Liver (tissue), 9 donors: ENCODE results near the gene OCA2. TPM values are rescaled to one million over a fixed set of nuclear protein-coding genes. Genes with fewer than 3 reads are reported as not detected.

Experiments
- DNase-seq: peaks from one replicate; pipeline ENCODE4 v3.0.0-alpha.2; 2017; ENCODE audit warnings: low spot score
- H3K27ac ChIP-seq, 2 donors: one replicate each; pipeline ENCODE4 v1.7.0; 2013; ENCODE audit warnings: inconsistent platforms in 2 of 2, low read length in 2 of 2, control low read depth in 1 of 2, low read depth in 1 of 2, mild to moderate bottlenecking in 1 of 2
- H3K27me3 ChIP-seq, 4 donors: one replicate each; pipeline versions ENCODE4 v1.6.1 to v1.7.0; 2013; ENCODE audit warnings: low read length in 3 of 4, inconsistent platforms in 1 of 4, mild to moderate bottlenecking in 1 of 4, moderate library complexity in 1 of 4; ENCODE audit not compliant: control insufficient read depth in 4 of 4, insufficient read depth in 4 of 4
- H3K36me3 ChIP-seq, 4 donors: one replicate each; pipeline versions ENCODE4 v1.6.1 to v1.7.0; 2013; ENCODE audit warnings: low read length in 3 of 4, mild to moderate bottlenecking in 3 of 4, low read depth in 1 of 4, moderate library complexity in 1 of 4; ENCODE audit not compliant: control insufficient read depth in 4 of 4, insufficient read depth in 3 of 4
- H3K4me1 ChIP-seq, 4 donors: one replicate each; pipeline versions ENCODE4 v1.6.1 to v1.7.0; 2013; ENCODE audit warnings: low read length in 3 of 4, mild to moderate bottlenecking in 3 of 4, moderate library complexity in 1 of 4; ENCODE audit not compliant: control insufficient read depth in 4 of 4, insufficient read depth in 4 of 4
- H3K4me3 ChIP-seq, 3 donors: one replicate each; pipeline versions ENCODE4 v1.6.1 to v1.7.0; 2013; ENCODE audit warnings: low read length in 3 of 3, control low read depth in 1 of 3, low read depth in 1 of 3, mild to moderate bottlenecking in 1 of 3
- H3K9ac ChIP-seq, 2 donors: one replicate each; pipeline ENCODE4 v1.7.0; 2013; ENCODE audit warnings: low read length in 2 of 2, mild to moderate bottlenecking in 2 of 2, moderate library complexity in 2 of 2, control low read depth in 1 of 2, low read depth in 1 of 2
- H3K9me3 ChIP-seq, 4 donors: one replicate each; pipeline versions ENCODE4 v1.6.1 to v1.7.0; 2013; ENCODE audit warnings: low read length in 3 of 4; ENCODE audit not compliant: control insufficient read depth in 4 of 4
- EGR1 ChIP-seq, 2 donors: IDR thresholded peaks; 2 replicates each; pipeline ENCODE4 v1.6.1; 2016 to 2018; ENCODE audit warnings: antibody characterized with exemption in 2 of 2, low read depth in 2 of 2
- FOXA1 ChIP-seq: IDR thresholded peaks from 2 replicates; pipeline ENCODE4 v1.6.1; 2016; ENCODE audit warnings: antibody characterized with exemption
- HNF4A ChIP-seq, 2 donors: conservative IDR thresholded peaks; 2 replicates each; pipeline ENCODE4 v1.6.1; 2016; ENCODE audit warnings: antibody characterized with exemption in 2 of 2, mild to moderate bottlenecking in 2 of 2
- HNF4G ChIP-seq: IDR thresholded peaks from 2 replicates; pipeline ENCODE4 v1.6.1; 2016; ENCODE audit warnings: antibody characterized with exemption
- RAD21 ChIP-seq, 2 donors: IDR thresholded peaks; 2 replicates each; pipeline ENCODE4 v1.6.1; 2016; ENCODE audit warnings: antibody characterized with exemption in 2 of 2, mild to moderate bottlenecking in 2 of 2
- RXRA ChIP-seq, 2 donors: IDR thresholded peaks; 2 replicates each; pipeline ENCODE4 v1.6.1; 2017 to 2018; ENCODE audit warnings: antibody characterized with exemption in 2 of 2, mild to moderate bottlenecking in 1 of 2
- SP1 ChIP-seq: IDR thresholded peaks from 2 replicates; pipeline ENCODE4 v1.6.1; 2018; ENCODE audit warnings: antibody characterized with exemption, mild to moderate bottlenecking
- TAF1 ChIP-seq: conservative IDR thresholded peaks from 2 replicates; pipeline ENCODE4 v1.6.1; 2016; ENCODE audit warnings: antibody characterized with exemption, mild to moderate bottlenecking
- YY1 ChIP-seq: IDR thresholded peaks from 2 replicates; pipeline ENCODE4 v1.6.1; 2016; ENCODE audit warnings: antibody characterized with exemption, mild to moderate bottlenecking
- WGBS: extraction: QIAGEN DNeasy Blood & Tissue Kit; methylation state at CpG from one replicate; pipeline ENCODE4 v1.1.7; 2013; 5-methylcytosine and 5-hydroxymethylcytosine counted together
- polyA plus RNA-seq, 2 donors: library from polyadenylated mRNA; stranded (reverse) in 1 of 2; unstranded in 1 of 2; fragments of 200-250 nt in 1 of 2; fragments of >200 nt in 1 of 2; fragmentation: Nextera tagmentation in 1 of 2; extraction: Ambion mirVana in 1 of 2; gene quantifications; one replicate each; pipeline versions ENCODE4 v1.2.1 to v1.2.3, GENCODE V29; 2013 to 2015
- total RNA-seq, 2 donors: library from RNA; depleted of rRNA; stranded (reverse); fragments of >200 nt; gene quantifications; one replicate each; pipeline ENCODE4 v1.2.3, GENCODE V29; 2014
- TF ChIP-seq, protein P1 (sequence below): IDR thresholded peaks from 2 replicates; pipeline ENCODE4 v1.6.1; 2016; ENCODE audit warnings: antibody characterized with exemption, mild to moderate bottlenecking
- TF ChIP-seq, protein P2 (sequence below): IDR thresholded peaks from 2 replicates; pipeline ENCODE4 v1.6.1; 2016; ENCODE audit warnings: antibody characterized with exemption
- TF ChIP-seq, protein P3 (sequence below): fragments of 150-350 bp; IDR thresholded peaks from 2 replicates; pipeline ENCODE4 v1.5.1; 2017; ENCODE audit warnings: improper control_type of control experiment, low read depth, low read length; ENCODE audit not compliant: missing input control
- TF ChIP-seq, protein P4 (sequence below): IDR thresholded peaks from 2 replicates; pipeline ENCODE4 v1.6.1; 2016; ENCODE audit warnings: antibody characterized with exemption
- donor health status: healthy.
- donor health status: healthy.
- donor health status: healthy.
- donor health status: healthy.
- donor health status: healthy.

Gene OCA2
- total and polyA plus RNA-seq, 4 donors = 0.02 to 0.56 (median 0.15) TPM

DNA sequence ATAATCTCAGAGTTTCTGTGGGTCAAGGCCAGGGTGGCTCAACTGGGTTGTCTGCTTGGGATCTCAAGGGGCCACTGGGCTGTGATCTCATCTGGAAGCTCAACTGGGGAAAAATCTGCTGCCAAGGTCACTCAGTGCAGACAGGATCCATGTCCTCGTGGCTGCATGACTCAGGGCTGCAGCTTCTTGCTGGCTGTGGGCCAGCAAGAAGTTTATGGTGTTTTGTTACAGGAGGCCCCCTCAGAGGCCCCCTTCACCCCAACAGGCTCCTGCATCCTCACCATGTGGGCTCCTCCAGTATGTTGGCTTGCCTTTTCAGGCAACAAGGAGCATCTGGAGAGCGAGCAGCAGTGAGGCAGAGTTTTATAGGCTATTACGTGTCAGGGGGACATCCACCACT, 14.6 kb downstream of the OCA2 start:
- 82% methylated on average over 3 of the region's 3 CpGs for WGBS
- Histone ChIP-seq H3K4me3 (no peak overlapping the region), H3K27me3 (no peaks in the 10 kb centered on the region), H3K4me1 (peaks cover 0 to 11% (median 6%) of the 10 kb centered on the region in 4 donors), H3K27ac (no peak overlapping the region), H3K9ac (no peak overlapping the region), H3K9me3 (no peaks in the 10 kb centered on the region), H3K36me3 (no peaks in the 10 kb centered on the region)
- TF ChIP-seq HNF4G (no peak), EGR1 (IDR thresholded peaks at IDR 0.05; ENCODE audit: low read depth in 2 of 2) (no peak), RAD21 (IDR thresholded peaks at IDR 0.05) (no peak), FOXA1 (no peak), RXRA (IDR thresholded peaks at IDR 0.05) (no peak)
- TF ChIP-seq, protein P1, sequence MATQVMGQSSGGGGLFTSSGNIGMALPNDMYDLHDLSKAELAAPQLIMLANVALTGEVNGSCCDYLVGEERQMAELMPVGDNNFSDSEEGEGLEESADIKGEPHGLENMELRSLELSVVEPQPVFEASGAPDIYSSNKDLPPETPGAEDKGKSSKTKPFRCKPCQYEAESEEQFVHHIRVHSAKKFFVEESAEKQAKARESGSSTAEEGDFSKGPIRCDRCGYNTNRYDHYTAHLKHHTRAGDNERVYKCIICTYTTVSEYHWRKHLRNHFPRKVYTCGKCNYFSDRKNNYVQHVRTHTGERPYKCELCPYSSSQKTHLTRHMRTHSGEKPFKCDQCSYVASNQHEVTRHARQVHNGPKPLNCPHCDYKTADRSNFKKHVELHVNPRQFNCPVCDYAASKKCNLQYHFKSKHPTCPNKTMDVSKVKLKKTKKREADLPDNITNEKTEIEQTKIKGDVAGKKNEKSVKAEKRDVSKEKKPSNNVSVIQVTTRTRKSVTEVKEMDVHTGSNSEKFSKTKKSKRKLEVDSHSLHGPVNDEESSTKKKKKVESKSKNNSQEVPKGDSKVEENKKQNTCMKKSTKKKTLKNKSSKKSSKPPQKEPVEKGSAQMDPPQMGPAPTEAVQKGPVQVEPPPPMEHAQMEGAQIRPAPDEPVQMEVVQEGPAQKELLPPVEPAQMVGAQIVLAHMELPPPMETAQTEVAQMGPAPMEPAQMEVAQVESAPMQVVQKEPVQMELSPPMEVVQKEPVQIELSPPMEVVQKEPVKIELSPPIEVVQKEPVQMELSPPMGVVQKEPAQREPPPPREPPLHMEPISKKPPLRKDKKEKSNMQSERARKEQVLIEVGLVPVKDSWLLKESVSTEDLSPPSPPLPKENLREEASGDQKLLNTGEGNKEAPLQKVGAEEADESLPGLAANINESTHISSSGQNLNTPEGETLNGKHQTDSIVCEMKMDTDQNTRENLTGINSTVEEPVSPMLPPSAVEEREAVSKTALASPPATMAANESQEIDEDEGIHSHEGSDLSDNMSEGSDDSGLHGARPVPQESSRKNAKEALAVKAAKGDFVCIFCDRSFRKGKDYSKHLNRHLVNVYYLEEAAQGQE = no peak
- TF ChIP-seq, protein P2, sequence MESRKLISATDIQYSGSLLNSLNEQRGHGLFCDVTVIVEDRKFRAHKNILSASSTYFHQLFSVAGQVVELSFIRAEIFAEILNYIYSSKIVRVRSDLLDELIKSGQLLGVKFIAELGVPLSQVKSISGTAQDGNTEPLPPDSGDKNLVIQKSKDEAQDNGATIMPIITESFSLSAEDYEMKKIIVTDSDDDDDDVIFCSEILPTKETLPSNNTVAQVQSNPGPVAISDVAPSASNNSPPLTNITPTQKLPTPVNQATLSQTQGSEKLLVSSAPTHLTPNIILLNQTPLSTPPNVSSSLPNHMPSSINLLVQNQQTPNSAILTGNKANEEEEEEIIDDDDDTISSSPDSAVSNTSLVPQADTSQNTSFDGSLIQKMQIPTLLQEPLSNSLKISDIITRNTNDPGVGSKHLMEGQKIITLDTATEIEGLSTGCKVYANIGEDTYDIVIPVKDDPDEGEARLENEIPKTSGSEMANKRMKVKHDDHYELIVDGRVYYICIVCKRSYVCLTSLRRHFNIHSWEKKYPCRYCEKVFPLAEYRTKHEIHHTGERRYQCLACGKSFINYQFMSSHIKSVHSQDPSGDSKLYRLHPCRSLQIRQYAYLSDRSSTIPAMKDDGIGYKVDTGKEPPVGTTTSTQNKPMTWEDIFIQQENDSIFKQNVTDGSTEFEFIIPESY = no peak
- TF ChIP-seq, protein P3, sequence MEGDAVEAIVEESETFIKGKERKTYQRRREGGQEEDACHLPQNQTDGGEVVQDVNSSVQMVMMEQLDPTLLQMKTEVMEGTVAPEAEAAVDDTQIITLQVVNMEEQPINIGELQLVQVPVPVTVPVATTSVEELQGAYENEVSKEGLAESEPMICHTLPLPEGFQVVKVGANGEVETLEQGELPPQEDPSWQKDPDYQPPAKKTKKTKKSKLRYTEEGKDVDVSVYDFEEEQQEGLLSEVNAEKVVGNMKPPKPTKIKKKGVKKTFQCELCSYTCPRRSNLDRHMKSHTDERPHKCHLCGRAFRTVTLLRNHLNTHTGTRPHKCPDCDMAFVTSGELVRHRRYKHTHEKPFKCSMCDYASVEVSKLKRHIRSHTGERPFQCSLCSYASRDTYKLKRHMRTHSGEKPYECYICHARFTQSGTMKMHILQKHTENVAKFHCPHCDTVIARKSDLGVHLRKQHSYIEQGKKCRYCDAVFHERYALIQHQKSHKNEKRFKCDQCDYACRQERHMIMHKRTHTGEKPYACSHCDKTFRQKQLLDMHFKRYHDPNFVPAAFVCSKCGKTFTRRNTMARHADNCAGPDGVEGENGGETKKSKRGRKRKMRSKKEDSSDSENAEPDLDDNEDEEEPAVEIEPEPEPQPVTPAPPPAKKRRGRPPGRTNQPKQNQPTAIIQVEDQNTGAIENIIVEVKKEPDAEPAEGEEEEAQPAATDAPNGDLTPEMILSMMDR = no peak
- DNase-seq = no peak

DNA sequence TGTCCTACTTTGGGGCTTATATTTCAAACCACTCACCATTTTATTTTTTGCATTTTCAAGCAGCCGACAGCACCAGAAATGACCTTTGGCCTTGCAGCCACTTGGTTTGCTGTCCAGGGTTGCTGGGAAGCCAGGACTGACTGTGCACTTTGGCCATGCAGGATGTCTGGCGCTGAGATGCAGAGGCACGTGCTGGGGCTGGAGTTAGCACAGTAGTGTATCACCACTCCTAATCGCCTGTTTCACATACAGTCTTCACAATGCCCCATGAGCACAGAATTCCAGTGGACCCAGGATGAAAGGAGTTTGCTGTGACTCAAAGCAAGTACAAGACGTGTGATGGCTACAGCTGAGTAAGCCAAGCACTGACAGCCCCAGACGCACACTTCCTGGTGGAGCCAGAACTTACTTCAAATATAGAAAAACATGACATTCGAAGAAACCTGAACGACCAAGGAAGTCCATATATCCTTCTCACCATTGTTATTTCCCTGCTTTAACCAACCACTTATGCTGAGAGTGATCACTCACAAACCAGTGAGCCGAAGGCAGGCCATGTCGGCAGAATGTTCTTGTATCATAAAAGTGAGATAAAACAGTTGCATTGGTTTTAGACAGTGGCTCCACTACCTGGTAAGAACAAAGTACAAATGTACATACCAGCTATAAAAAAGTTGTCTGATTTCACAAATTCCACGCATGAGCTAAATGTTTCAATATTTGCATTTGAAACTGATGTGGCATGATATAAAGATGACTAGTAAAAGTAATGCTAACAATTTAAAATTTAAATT, 16.0 kb downstream of the OCA2 start:
- H3K4me3 ChIP-seq = no peak overlapping the region
- no peaks in the 10 kb centered on the region for H3K27me3 ChIP-seq
- no peak for DNase-seq
- no peaks in the 10 kb centered on the region for H3K36me3 ChIP-seq
- H3K4me1 ChIP-seq = peaks cover 0 to 11% (median 6%) of the 10 kb centered on the region in 4 donors
- no peak overlapping the region for H3K27ac ChIP-seq
- H3K9ac ChIP-seq = no peak overlapping the region
- WGBS = 54% methylated on average over 11 of the region's 11 CpGs
- H3K9me3 ChIP-seq = no peaks in the 10 kb centered on the region
- TF ChIP-seq, protein P4, sequence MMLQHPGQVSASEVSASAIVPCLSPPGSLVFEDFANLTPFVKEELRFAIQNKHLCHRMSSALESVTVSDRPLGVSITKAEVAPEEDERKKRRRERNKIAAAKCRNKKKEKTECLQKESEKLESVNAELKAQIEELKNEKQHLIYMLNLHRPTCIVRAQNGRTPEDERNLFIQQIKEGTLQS = no peak
- no peak for TF ChIP-seq TAF1
- TF ChIP-seq RXRA (IDR thresholded peaks at IDR 0.05) = peak; percentile 49 to 81
- TF ChIP-seq FOXA1 = no peak
- TF ChIP-seq YY1 = peak; percentile 81
- TF ChIP-seq HNF4G = peak; percentile 46
- TF ChIP-seq EGR1 (IDR thresholded peaks at IDR 0.05; ENCODE audit: low read depth in 2 of 2) = peak in 1 of 2 donors; percentile 35
- TF ChIP-seq, protein P1 = peak; percentile 88
- TF ChIP-seq, protein P3 = no peak
- TF ChIP-seq RAD21 (IDR thresholded peaks at IDR 0.05) = peak in 1 of 2 donors; percentile 29
- peak; percentile 87 to 96 for TF ChIP-seq HNF4A (conservative IDR thresholded peaks at IDR 0.05)
- peak; percentile 74 for TF ChIP-seq SP1
